ENCODE data around the gene STK17A.
A peak's percentile ranks its signal among the peaks of the same experiment; 100 is the strongest.
"Not testable (repeated sequence)": the region's sequence is repeated elsewhere in the genome, so short reads cannot be mapped to it uniquely, and the experiment has no call there.

Gene STK17A

GRCh38 chr7:43660141-43660540 is 77.2 kb downstream of the STK17A start:
- no peak for DNase-seq

- no peak for DNase-seq
Measured at GRCh38 chr7:43664681-43665080, 81.8 kb downstream of the STK17A start.

- no peak for DNase-seq
Measured at GRCh38 chr7:43666938-43667337, 84.0 kb downstream of the STK17A start.

DNA sequence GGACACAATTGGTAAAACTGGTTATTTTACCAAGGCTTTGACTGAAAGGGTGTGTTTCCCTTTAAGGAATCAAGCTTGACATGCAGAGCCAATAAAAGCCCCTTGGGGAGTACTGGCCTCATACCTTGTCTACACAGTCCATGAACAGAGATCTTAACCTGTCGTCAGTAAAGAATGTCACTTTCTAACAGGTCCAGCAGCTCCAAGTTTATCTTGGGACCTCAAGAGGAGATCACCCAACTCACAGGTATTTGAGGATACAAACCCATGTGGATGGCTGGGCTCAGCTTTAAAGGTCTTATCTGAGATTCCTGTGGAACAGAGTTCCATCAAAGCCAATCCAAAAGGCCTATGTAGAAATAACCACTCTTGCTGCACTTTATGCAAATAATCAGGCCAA is 85.1 kb downstream of the STK17A start:
- no peak for DNase-seq

GRCh38 chr7:43669286-43670081 is 86.6 kb downstream of the STK17A start:
- DNase-seq: peak; percentile 59

DNA sequence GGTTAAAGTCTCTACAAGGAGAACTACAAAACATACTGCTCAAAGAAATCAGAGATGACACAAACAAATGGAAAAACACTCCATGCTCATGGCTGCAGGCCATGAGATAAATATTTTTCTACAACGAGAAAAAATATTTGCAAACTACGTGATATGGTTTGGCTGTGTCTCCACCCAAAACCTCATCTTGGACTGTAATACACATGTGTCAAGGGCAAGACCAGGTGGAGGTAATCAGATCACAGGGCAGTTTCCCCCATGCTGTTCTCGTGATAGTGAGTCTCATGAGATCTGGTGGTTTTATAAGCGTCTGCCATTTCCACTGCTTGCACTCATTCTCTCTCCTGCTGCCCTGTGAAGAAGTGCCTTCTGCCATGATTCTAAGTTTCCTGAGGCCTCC is 88.6 kb downstream of the STK17A start:
- no peak for DNase-seq

DNA sequence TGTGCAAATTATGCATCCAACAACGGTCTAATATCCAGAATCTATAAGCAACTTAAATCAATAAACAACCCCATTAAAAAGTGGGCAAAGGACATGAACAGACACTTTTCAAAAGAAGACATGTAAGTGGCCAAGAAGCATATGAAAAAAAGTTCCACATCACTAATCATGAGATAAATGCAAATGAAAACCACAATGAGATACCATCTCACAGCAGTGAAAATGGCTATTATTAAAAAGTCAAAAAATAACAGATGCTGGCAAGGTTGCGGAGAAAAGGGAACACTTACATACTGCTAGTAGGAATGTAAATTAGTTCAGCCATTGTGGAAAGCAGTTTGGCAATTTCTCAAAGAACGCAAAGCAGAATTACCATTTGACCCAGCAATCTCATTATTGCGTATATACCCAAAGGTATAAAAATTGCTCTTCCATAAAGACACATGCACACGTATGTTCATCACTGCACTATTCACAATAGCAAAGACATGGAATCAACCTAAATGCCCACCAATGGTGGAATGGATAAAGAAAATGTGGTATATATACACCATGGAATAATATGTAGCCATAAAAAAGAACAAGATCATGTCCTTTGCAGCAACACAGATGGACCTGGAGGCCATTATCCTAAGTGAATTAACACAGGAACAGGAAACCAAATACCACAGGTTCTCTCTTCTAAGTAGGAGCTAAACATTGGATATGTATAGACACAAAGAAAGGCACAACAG is 90.5 kb downstream of the STK17A start:
- DNase-seq: not testable (repeated sequence)

DNA sequence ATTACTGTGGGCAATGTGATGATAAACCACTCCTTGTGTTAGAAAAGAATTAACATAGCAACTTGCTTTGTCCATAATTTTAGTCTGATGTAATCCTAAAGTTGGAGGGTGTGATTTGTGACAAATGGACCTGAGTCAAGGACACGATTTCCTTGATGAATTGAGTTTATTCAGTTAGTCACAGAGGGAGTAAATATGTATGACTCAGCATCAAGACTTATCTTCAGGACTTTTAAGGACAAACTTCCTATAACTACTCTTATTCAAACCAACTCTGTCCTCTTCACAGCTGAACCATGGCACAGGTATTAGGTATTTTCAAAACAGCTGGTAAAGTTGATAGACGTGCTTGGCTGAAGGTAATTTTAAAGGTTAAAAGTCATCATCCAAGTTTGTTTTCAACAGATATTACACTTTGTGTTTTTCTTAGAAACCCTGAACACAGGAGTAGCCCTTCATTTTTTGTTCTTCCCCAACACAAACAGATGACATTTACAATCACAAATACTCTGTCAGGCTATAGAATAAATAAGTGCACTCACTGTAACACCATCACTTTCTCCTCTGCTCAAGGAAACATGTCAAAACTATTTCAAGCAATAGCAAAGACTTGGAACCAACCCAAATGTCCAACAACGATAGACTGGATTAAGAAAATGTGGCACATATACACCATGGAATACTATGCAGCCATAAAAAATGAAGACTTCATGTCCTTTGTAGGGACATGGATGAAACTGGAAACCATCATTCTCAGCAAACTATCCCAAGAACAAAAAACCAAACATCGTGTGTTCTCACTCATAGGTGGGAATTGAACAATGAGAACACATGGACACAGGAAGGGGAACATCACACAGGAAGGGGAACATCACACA is 91.9 kb downstream of the STK17A start:
- no peak for DNase-seq

All from stimulated activated CD4-positive, alpha-beta T cell treated with anti-CD3 and anti-CD28 coated beads, Interleukin-12 subunit alpha, Interleukin-12 subunit beta, amount 100 ng/mL, for 4 hours (primary cell).